OCI-LY1 (cell line): ENCODE measurements around the gene TUBD1.

Experiments used
- CTCF ChIP-seq: fragments of 200-600 bp; sonication (generic), shearing (Covaris generic); IDR thresholded peaks from 2 replicates; pipeline ENCODE4 v1.5.1; 2017; ENCODE audit warnings: mild to moderate bottlenecking, antibody characterized with exemption, low read length, moderate library complexity, mixed read lengths
- EZH2 ChIP-seq: fragments of 200-600 bp; sonication (generic), shearing (Covaris generic); IDR thresholded peaks from 2 replicates; pipeline ENCODE4 v1.8.0; 2017; ENCODE audit warnings: borderline replicate concordance, mixed run types, mild to moderate bottlenecking, antibody characterized with exemption, low read length, moderate library complexity, mixed read lengths

GRCh38 chr17:59846394-59847165 is 46.2 kb downstream of the TUBD1 start:
- TF ChIP-seq EZH2 (no peak), CTCF (no peak)
